Germinal center (tissue), 1 donor: ENCODE results near the gene RAD9A.
A peak's percentile ranks its signal among the peaks of the same experiment; 100 is the strongest.
"Not testable (repeated sequence)": the region's sequence is repeated elsewhere in the genome, so short reads cannot be mapped to it uniquely, and the experiment has no call there.

Source experiments
- DNase-seq: peaks from one replicate; pipeline ENCODE4 v3.0.0; 2012; ENCODE audit warnings: mixed read lengths, low spot score

RAD9A gene

DNA sequence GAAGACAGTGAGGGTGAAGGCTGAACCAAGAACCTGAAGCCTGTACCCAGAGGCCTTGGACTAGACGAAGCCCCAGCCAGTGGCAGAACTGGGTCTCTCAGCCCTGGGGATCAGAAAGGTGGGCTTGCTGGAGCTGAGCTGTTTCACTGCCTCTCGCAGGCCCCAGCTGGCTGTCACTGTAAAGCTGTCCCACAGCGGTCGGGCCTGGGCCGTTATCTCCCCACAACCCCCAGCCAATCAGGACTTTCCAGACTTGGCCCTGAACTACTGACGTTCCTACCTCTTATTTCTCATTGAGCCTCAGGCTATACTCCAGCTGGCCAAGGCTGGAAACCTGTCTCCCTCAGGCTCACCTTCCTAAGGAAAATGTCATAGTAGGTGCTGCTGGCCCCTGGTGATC is 5.8 kb downstream of the RAD9A start:
- no peak for DNase-seq

DNA sequence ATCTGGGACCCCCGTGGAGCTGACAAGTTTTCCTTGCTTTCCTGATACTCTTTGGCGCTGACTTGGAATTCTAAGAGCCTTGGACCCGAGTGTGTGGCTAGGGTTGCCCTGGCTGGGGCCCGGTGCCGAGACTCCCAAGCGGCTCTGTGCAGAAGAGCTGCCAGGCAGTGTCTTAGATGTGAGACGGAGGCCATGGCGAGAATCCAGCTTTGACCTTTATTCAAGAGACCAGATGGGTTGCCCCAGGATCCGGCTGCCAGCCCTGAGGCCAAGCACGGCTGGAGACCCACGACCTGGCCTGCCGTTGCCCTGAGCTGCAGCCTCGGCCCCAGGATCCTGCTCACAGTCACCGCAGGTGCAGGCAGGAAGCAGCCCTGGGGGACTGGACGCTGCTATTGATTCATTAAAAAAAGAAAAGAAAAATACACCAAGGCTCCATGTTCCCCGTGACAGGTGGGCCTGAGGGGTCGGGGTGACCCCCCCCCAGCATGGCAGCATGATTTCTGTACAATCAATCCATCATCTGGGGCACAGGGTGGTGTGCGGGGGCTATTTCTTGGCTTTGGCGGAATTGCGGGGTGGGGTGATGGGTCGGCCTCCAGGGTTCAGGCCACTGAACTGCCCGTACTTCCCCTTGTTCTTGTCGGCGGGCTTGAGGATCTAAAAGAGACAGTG is 6.3 kb downstream of the RAD9A start:
- DNase-seq: no peak

DNA sequence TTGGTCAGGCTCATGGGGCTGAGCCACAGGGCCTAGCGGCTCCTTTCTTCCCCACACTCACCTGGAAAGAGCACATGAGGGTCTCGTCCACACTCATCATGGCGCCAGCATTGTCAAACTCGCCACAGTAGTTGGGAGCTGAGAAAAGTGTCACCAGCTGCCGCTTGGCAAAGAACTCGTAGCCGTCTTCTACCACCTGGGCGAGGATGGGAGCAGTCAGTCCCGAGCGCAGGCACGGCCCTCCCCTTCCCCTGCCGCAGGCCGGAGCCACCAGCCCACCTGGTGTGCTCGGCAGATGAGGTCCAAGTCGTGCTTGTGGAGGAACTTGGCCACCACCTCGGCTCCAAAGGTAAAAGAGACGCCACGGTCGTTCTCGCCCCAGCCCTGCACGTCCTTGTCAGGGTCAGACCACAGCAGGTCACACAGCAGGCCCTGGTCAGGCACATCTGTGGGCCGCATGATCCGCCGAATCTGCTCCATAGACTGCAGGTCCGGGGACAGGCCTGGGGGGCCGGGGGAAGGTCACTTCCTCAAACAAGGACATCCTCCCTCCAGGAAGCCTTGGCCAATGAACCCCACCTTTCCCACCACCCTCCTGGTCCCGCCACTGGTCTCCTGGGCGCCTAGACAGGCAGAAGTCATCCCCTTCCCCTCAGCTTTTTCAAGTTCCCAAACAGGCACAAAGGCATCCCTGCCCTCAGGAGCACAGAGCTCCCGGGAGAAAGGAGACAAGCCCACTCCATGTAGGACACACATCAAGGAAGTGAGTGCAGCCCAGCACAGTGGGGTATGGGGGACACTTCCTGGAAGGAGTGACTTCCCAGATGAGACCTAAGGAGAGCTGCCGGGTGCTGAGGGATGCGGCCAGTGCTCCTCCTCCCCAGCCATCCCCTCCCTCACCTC is 7.1 kb downstream of the RAD9A start:
- no peak for DNase-seq

DNA sequence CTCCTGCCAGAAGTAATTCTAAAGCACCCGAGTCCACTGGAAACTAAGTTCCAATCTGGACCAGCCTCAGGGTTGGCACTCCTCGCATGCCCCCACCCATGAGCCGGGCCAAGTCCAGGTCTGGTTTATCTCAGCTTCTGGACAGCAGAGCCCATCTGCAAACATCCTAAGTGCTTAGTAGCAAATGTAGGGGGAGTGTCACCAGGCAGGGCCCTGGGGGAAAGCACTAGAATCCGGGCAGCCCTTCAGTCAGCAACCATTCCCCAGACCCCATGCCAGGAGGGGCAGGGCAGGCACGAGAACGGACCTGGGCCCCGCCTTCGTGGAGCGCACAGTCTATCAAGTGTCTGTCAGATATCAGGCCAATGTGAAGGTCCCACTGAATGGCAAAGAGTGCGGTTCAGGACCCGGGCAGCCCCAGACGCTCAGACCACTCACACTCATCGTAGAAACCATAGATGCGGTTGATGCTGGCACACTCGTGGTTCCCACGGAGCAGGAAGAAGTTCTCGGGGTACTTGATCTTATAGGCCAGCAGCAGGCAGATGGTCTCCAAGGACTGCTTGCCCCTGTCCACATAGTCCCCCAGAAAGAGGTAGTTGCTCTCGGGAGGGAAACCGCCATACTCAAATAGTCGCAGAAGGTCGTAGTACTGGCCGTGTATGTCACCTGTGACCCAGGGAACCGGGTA is 8.6 kb downstream of the RAD9A start:
- DNase-seq: no peak

DNA sequence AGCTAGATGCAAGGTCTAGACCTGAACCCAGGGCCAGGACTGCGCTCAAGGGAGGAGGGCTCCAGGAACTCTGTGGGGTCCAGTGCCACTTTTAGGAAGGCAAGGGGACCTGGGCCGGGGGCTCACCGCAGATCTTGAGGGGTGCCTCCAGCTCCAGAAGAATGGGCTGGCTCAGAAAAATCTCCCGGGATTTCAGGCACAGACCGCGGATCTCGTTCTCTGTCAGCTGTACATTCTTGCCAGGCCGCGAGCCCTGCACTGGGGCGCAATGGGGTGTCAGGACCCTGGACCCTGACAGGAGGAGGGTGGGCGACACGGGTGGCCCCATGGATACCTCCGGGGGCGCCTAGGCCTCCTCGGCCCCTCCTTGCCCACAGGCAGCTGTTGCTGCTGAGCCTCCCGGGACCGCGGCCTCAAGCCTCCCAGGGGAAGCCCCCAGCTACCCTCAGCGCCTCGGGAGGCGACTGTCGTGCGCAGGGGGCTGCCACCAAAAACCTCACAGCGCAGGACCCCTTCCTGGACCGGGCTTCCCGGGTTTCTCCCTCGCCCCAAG is 9.2 kb downstream of the RAD9A start:
- no peak for DNase-seq

DNA sequence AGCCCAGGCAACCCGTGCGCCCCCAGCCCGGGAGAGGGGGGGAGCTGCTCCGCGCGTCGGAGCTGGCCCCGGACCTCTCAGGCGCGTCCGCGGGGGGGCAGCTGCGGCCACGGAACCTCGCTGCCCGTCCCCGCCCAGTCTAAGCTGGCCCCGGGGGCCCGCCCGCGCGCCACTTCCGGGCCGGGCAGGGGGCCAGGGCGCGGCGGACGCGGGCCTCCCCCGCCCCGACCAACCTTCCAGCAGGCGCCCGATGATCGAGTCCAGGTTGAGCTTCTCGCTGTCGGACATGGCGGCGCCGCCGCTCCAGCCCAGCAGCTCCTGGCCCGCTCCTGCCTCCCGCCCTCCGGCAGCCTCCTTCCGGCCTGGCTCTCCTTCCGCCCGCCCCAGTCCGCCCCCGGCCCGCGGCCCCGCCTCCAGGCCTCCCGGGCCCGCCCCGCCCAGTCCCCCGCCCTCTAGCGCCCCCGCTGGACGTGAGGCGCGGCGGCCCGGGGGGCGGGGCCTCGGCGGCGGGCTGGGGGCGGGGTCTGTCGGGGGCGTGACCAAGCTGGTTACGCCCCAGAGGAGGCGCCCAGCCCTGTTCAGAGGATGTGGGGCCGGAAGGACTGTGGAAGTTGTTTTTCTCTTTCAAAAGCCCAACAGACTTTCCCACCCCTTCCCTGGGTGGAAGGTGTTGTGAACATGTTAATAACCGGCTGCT is 9.9 kb downstream of the RAD9A start, which contains the start of gene PPP1CA:
Gene PPP1CA (minus strand): TSS at position 364 of the 697 bp plus-strand sequence. CDS start 76 bp downstream, at position 288.
- DNase-seq: peak; percentile 97

DNA sequence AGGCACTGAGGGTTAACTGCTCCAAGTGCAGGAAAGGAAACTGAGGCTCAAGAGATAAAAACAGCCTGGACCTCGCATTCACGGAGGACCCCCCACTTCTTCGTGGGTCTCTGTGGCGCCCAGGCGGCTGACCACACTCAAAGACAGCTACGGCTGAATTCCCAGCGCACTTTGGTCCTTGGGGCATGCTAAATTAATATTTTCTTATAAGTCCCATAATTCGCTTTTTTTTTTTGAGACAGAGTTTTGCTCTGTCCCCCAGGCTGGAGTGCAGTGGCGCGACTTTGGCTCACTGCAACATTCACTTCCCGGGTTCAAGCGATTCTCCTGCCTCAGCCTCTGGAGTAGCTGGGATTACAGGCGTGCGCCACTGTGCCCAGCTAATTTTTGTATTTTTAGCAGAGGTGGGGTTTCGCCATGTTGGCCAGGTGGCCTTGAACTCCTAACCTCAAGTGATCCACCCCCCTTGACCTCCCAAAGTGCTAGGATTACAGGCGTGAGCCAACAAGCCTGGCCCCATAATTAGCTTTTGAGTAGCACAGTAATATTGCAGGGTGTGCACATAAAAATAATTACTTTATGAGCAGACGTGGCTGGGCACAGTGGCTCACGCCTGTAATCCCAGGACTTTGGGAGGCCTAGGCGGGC is 10.5 kb downstream of the RAD9A start:
- not testable (repeated sequence) for DNase-seq

DNA sequence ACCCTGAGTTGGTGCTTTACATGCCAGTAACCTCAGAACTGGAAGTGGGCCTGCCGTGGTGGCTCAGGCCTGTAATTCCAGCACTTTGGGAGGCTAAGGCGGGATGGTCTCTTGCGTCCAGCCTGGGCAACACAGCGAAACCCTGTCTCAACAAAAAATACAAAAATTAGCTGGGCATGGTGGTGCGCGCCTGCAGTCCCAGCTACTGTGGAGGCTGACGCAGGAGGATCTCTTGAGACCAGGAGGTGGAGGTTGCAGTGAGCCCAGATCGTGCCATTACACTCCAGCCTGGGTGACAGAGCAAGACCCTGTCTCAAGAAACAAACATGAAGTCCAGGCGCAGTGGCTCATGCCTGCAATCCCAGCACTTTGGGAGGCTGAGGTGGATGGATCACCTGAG is 11.3 kb downstream of the RAD9A start:
- not testable (repeated sequence) for DNase-seq

DNA sequence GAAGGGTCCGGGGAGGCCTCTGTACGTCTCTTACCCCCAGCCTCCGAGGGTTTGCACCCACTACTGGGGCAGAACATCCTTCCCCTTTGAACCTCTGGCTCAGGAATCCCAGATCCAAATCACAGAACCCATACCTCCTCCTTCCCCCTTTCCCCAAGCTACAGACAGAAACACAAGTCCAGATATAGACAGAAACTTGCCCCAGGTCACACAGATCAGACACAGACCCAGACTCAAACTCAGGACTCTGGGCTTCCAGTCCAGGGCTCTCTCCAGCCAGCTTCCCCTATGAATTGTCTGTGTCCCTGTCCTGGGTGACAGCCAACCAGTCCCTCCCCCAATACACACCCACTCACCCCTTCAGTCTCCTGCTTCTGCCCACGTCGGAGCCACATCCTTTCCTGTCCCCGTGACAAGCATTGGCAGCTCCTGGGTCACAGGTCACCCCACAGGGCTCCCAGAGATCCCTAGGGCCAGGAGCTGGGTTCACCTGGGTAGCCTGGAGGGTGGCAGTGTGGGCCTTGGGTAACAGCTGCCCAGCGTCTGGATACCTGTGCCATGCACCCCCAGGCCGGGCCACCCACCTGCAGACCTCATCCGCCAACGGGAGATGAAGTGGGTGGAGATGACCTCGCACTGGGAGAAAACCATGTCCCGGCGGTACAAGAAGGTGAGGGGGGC is 12.9 kb downstream of the RAD9A start:
- no peak for DNase-seq

DNA sequence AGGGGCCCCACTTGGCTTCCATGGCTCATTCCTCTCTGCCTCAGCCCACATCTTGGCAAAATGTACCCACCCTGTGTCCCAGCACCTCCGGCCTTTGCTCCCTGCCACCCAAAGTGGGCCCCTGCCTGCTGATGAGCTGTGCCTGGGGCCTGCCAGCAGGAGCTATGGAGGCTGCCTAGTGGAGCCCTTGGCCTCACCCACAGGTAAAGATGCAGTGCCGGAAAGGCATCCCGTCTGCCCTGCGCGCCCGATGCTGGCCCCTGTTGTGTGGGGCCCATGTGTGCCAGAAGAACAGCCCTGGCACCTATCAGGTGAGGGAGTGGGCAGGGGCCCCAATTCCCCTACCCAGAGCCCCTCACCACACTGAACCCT is 13.4 kb downstream of the RAD9A start:
- no peak for DNase-seq

DNA sequence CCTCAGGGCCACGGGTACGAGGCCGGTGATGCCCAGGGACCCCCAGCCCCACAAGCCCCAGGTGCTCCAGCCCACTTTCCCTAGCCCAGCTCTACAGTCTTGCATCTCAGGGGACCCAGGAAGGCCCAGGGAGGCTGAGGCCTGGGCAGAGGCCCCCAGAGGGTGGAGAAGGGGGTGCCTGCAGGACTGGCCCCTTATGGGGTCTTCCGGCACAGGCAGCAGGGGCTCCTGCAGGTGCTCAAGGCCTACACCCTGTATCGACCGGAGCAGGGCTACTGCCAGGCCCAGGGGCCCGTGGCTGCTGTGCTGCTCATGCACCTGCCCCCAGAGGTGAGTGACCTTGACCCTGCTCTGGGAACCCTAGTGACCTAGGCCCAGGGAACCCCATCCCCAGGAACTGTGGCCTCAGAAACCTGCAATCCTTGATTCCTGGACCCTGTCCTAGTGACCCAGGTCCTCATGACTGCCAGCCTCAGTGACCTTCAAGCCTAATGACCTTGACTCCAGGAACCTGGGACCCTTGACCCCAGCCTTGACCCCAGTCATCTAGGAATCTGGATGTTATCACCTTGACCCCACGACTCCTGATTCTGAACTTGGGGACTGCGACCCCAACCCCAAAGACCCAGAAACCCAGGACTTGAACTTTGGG is 14.0 kb downstream of the RAD9A start:
- DNase-seq: no peak

DNA sequence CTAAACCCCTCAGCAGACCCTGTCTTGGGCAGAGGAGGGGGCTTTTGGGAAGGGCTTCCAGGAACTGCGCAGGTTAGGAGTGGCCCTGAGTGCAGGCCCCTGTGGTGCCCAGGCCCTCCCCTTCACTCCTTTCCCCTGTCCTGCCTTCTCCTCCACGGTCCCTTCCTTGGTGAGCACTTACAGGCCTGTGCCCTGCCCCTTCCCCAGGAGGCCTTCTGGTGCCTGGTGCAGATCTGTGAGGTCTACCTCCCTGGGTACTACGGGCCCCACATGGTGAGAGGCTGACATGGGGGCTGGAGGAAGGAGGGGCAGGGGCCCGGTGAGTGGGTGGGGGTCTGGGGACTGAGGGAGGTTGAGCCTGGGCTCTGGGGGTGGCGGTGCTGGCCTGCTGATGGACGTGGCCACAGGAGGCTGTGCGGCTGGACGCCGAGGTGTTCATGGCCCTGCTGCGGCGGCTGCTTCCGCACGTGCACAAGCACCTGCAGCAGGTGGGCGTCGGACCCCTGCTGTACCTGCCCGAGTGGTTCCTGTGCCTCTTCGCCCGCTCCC is 14.7 kb downstream of the RAD9A start:
- DNase-seq: no peak

DNA sequence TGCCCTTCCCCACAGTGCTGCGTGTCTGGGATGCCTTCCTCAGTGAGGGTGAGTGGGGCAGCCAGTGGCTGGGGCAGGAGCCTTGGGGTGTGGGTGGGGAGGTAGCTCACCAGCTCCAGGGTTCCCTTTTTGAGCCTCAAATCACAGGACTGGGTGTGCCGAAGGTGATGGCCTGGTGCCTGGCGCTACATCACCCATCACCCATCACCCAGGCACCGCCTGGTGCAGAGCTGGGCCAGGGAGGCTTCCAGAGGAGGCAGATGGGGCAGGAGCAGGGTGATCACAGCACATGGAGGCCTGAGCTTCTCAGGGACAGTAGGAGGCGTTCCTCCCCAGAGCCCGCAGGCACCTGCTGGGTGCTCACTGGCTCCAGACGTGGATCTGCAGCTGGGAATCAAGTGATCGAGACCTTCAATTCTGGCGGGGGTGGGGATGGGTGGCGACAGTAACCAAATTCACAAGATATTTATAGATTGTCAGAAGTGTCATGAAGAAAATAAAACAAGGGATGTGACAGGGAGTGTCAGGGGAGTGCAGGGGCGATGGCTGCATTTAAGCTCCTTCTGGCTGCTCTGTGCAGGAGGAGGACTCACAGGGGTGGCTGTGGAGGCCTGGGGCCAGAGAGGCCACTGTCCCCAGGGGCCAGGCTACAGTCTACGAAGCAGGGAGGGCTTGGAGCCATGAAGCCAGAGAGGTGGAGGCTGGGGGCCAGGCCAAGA is 15.3 kb downstream of the RAD9A start:
- no peak for DNase-seq

DNA sequence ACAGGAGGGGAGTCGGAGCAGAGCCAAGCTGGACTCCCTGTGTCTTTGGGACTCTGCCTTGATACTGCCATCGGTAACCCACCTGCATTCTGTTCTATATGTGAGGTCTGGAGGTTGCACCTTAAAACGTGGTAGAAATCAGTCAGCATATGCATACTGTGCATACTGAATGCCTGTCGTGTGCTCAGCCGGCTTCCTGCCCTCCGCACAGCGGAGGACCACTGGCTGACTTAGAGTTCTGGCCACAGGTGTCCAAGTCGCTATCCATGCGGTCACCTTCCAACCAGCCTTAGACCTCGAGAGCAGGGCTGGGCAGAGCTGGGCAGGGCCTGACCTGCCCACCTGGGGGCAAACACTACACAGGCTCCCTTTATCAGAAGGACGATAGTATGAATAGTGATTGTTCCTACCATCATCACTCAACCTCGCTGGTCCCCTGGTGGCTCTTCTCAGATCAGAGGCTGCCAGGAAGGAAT is 15.9 kb downstream of the RAD9A start:
- DNase-seq: no peak

DNA sequence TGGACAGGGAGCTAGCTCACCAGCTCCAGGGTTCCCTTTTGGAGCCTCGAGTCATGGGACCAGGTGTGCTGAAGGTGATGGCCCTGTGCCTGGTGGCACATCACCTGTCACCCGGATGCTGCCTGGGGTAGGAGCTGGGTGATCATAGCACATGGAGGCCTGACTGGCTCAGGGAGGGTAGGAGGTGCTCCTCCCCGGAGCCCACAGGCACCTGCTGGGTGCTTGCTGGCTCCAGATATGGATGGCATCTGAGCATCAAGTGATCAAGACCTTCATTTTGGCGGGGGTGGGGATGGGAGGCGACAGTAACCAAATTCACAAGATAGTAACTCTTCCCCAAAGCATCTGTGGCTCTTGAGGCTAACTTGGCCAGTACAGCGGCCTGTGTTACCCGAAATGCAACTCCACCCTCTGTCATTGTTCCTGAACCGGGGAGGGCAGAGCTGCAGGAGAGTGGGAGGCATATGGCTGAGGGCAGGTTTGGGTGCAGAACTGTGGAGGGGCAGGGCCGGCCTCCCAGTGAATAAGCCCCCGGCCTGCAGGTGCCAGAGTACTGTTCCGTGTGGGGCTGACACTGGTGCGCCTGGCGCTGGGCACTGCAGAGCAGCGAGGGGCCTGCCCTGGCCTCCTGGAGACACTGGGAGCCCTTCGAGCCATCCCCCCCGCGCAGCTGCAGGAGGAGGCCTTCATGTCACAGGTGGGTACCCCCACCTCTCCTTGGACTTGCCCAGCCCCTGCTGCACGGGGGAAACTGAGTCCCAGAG is 16.8 kb downstream of the RAD9A start:
- no peak for DNase-seq

DNA sequence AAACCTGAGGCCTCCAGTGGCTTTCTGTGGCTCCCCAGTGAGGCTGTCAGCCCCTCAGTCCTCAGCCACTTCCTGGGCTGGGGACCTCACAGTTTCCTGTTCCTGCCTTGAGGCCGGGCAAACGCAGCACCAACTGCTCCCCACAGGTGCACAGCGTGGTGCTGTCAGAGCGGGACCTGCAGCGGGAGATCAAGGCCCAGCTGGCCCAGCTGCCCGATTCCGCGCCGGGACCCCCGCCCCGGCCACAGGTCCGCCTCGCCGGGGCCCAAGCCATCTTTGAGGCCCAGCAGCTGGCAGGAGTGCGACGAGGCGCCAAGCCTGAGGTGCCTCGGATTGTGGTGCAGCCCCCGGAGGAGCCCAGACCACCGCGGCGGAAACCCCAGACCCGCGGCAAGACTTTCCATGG is 17.5 kb downstream of the RAD9A start:
- DNase-seq: peak; percentile 79

DNA sequence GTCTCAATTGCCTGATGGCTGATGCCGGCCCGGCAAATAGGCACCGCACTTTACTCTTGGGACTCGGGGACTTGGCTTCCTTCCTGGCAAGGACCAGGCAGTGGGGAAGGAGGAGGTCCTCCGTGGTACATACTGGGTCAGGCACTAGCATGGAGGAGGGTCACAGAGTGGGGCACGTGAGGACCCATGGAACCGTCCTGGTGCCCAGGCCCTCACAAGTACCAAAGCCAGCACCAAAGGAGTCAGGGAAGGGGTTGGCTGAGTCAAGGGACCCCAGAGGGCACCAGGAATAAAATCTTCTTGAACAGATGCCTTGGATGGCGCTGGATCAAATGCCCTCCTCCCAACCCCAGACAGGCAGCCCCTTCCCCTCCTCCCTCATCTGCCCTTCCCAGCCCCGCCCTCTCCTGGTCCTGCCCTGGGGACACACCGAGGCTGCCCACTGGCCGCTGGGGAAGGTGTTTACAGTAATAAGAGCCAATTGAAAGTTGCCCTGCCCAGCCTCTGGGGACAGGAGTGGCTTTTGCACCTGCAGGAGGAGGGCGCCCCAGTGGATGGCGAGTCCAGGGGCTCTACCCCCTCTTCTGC is 18.1 kb downstream of the RAD9A start:
- DNase-seq: peak; percentile 25

DNA sequence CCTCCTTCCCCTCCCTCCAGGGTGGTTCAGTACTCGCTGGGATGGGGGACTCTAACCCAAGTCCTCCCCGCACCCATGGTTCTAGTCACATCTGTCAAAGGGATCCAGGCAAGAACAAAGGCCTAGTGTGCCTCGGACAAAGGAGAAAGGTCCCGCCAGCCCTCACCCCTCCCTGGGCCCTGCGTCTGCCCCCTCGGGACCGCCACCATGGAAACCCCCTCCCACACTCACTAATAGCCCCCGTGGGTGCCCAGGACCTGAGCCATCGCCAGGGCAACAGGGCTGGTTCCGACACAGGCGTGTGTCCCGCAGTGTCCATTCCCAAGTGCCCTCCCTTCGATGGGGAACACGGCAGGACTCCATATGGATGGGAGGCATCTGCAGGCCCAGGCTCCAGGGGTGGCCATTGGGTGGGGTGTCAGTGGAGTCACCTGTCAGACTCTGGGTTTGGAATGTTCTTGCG is 18.6 kb downstream of the RAD9A start:
- no peak for DNase-seq
